Panc1 (cell line): Measurements from ENCODE around the gene CAPN9. TPM values are rescaled to one million over a fixed set of nuclear protein-coding genes. Genes with fewer than 3 reads are reported as not detected.

ENCODE experiments used
- ATAC-seq: fragments of 200-7000 bp; cut with Tn5 transposase; 2 replicates; pipeline ENCODE4 v1.9.1; 2020; ENCODE audit warnings: mild to moderate bottlenecking, moderate library complexity
- BruUV-seq: library from RNA; stranded (reverse); fragments of 400-500 nt; replicated peaks from 2 replicates; lab custom pipeline; 2021; lab: Mats Ljungman, UMichigan
- CTCF ChIA-PET: fragments of 300-600 bp; sonication (Branson Sonifier 250); formaldehyde crosslinking; loops from one replicate; lab custom pipeline; 2022; ENCODE audit warnings: antibody characterized with exemption; lab: Charles Lee
- POLR2A ChIA-PET: fragments of 300-600 bp; sonication (Branson Sonifier 250); formaldehyde crosslinking; loops from one replicate; lab custom pipeline; 2022; ENCODE audit warnings: antibody characterized with exemption; lab: Charles Lee
- DNase-seq: peaks from one replicate; pipeline ENCODE4 v3.0.0-alpha.2; 2010; ENCODE audit warnings: low read depth, low spot score
- H3K27ac ChIP-seq: 2 replicates; pipeline ENCODE4 v1.5.1; 2011; ENCODE audit warnings: mild to moderate bottlenecking, low read length, inconsistent platforms
- H3K27me3 ChIP-seq: fragments of 200-500 bp; sonication (Bioruptor generic); 2 replicates; pipeline ENCODE4 v1.6.0; 2014; ENCODE audit warnings: low read length, inconsistent platforms; ENCODE audit not compliant: control insufficient read depth, insufficient read depth
- H3K36me3 ChIP-seq: fragments of 200-500 bp; sonication (Bioruptor generic); 2 replicates; pipeline ENCODE4 v1.5.1; 2014; ENCODE audit warnings: inconsistent platforms, mild to moderate bottlenecking, low read length, moderate library complexity; ENCODE audit not compliant: control insufficient read depth, insufficient read depth
- H3K4me1 ChIP-seq: 2 replicates; pipeline ENCODE4 v1.5.1; 2011; ENCODE audit warnings: inconsistent platforms, mild to moderate bottlenecking, low read length, moderate library complexity; ENCODE audit not compliant: control insufficient read depth, insufficient read depth
- H3K4me3 ChIP-seq, 2 experiments: 2 replicates each; pipeline ENCODE4 v1.5.1; 2011 to 2012; ENCODE audit warnings: low read depth in 2 of 2, low read length in 2 of 2, mild to moderate bottlenecking in 2 of 2, inconsistent platforms in 1 of 2, moderate library complexity in 1 of 2
- H3K9me3 ChIP-seq: fragments of 200-500 bp; sonication (Bioruptor generic); 2 replicates; pipeline ENCODE4 v1.5.1; 2014; ENCODE audit warnings: low read depth, mild to moderate bottlenecking, inconsistent platforms, low read length, moderate library complexity; ENCODE audit not compliant: control insufficient read depth, insufficient read depth
- POLR2AphosphoS5 ChIP-seq: IDR thresholded peaks from 2 replicates; pipeline ENCODE4 v1.6.1; 2012; ENCODE audit warnings: mild to moderate bottlenecking, low read depth, low read length, moderate library complexity
- REST ChIP-seq, 2 experiments: IDR thresholded peaks; 2 replicates each; pipeline ENCODE4 v1.6.1; 2011 to 2012; ENCODE audit warnings: low read depth in 2 of 2, control low read depth in 1 of 2, low read length in 1 of 2, mild to moderate bottlenecking in 1 of 2, moderate library complexity in 1 of 2; ENCODE audit not compliant: insufficient read depth in 1 of 2
- SIN3A ChIP-seq: IDR thresholded peaks from 2 replicates; pipeline ENCODE4 v1.6.1; 2012; ENCODE audit warnings: low read depth, mild to moderate bottlenecking, low read length, moderate library complexity, borderline replicate concordance; ENCODE audit not compliant: insufficient read depth
- TCF7L2 ChIP-seq: IDR thresholded peaks from 2 replicates; pipeline ENCODE4 v1.6.1; 2011; ENCODE audit warnings: mild to moderate bottlenecking, low read depth, low read length, inconsistent platforms
- in situ Hi-C: cut with HindIII; loops from 2 replicates; pipeline ENCODE4 v1.10.0; 2016; ENCODE audit warnings: low sequenced_read_pairs, low pct_unique_long_range_greater_than_20kb
- intact Hi-C: fragments of 100-400 bp; cut with micrococcal nuclease; formaldehyde crosslinking; loops from one replicate; pipeline ENCODE4 v1.10.0; 2022; ENCODE audit not compliant: unreplicated experiment
- total RNA-seq: library from RNA; stranded (reverse); gene quantifications from one replicate; pipeline ENCODE4 v1.2.1, GENCODE V29; 2021; ENCODE audit not compliant: unreplicated experiment
- TF ChIP-seq, protein P1 (sequence below): fragments of 450-650 bp; IDR thresholded peaks from 2 replicates; pipeline ENCODE4 v1.5.1; 2017; ENCODE audit warnings: mild to moderate bottlenecking

The CAPN9 gene
- total RNA-seq, 1 experiment from 2014 or later = not detected

DNA sequence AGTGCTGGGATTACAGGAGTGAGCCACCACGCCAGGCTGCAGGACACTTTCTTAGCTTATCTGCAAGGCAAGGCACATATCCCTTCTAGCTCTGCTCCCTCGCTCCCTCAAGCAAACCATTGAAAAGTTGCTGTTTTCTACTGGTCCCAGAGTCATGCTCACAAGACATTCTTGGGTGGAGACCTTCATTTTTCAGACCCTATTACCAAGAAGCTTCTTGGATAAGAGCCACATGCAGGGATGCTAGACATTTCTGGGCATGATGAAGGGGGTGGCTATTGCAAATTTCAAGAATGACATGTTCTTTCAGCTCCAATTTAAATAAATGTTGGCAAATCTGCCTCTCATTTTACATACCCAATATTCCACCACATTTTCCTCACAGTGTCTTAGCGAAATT is 33.9 kb downstream of the CAPN9 start:
- intact Hi-C loops (no loop called here), in situ Hi-C loops (no loop called here)
- Histone ChIP-seq H3K4me3 (no peak overlapping the region), H3K9me3 (no peaks in the 10 kb centered on the region), H3K4me1 (no peaks in the 10 kb centered on the region), H3K36me3 (no peaks in the 10 kb centered on the region), H3K27me3 (peaks cover 25% of the 10 kb centered on the region), H3K27ac (no peak overlapping the region)
- ChIA-PET POLR2A (no interaction called here), CTCF (no interaction called here)
- DNase-seq (no peak), ATAC-seq (no peak)
- BruUV-seq = no TSS peak
- TF ChIP-seq TCF7L2 = no peak
- no peak for TF ChIP-seq REST (IDR thresholded peaks at IDR 0.05; ENCODE audit: insufficient read depth in 1 of 2, low read depth in 2 of 2, low read length in 1 of 2)

- H3K9me3 ChIP-seq = no peaks in the 10 kb centered on the region
- ChIA-PET POLR2A (no interaction called here), CTCF (no interaction called here)
- in situ Hi-C loops = no loop called here
- TF ChIP-seq TCF7L2 (no peak), REST (IDR thresholded peaks at IDR 0.05; ENCODE audit: insufficient read depth in 1 of 2, low read depth in 2 of 2, low read length in 1 of 2) (no peak), SIN3A (no peak), POLR2AphosphoS5 (no peak)
- TF ChIP-seq, protein P1, sequence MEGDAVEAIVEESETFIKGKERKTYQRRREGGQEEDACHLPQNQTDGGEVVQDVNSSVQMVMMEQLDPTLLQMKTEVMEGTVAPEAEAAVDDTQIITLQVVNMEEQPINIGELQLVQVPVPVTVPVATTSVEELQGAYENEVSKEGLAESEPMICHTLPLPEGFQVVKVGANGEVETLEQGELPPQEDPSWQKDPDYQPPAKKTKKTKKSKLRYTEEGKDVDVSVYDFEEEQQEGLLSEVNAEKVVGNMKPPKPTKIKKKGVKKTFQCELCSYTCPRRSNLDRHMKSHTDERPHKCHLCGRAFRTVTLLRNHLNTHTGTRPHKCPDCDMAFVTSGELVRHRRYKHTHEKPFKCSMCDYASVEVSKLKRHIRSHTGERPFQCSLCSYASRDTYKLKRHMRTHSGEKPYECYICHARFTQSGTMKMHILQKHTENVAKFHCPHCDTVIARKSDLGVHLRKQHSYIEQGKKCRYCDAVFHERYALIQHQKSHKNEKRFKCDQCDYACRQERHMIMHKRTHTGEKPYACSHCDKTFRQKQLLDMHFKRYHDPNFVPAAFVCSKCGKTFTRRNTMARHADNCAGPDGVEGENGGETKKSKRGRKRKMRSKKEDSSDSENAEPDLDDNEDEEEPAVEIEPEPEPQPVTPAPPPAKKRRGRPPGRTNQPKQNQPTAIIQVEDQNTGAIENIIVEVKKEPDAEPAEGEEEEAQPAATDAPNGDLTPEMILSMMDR = no peak
- H3K27ac ChIP-seq = no peak overlapping the region
- H3K27me3 ChIP-seq = peaks cover 25% of the 10 kb centered on the region
- no peaks in the 10 kb centered on the region for H3K4me1 ChIP-seq
- BruUV-seq = no TSS peak
- H3K4me3 ChIP-seq = no peak overlapping the region
- DNase-seq (no peak), ATAC-seq (no peak)
- H3K36me3 ChIP-seq = no peaks in the 10 kb centered on the region
- intact Hi-C loops = no loop called here
Observed at GRCh38 chr1:230781594-230781993, 34.4 kb downstream of the CAPN9 start.
